Mammary epithelial cell (primary cell): ENCODE measurements around the gene ERN1.

Experiments
- EZH2 ChIP-seq: IDR thresholded peaks from 2 replicates; pipeline ENCODE4 v1.6.1; 2012; ENCODE audit warnings: low read length, inconsistent platforms, borderline replicate concordance
- TF ChIP-seq, protein P1 (sequence below), 2 donors: IDR thresholded peaks in 1 of 2; conservative IDR thresholded peaks in 1 of 2; 2 replicates each; pipeline ENCODE4 v1.5.1; 2011 to 2012; ENCODE audit warnings: inconsistent platforms in 2 of 2, low read length in 2 of 2, mild to moderate bottlenecking in 2 of 2, control low read depth in 1 of 2, low read depth in 1 of 2; ENCODE audit not compliant: insufficient read depth in 1 of 2; ENCODE audit errors: extremely low read depth in 1 of 2

- TF ChIP-seq EZH2, result no peak
- TF ChIP-seq, protein P1, sequence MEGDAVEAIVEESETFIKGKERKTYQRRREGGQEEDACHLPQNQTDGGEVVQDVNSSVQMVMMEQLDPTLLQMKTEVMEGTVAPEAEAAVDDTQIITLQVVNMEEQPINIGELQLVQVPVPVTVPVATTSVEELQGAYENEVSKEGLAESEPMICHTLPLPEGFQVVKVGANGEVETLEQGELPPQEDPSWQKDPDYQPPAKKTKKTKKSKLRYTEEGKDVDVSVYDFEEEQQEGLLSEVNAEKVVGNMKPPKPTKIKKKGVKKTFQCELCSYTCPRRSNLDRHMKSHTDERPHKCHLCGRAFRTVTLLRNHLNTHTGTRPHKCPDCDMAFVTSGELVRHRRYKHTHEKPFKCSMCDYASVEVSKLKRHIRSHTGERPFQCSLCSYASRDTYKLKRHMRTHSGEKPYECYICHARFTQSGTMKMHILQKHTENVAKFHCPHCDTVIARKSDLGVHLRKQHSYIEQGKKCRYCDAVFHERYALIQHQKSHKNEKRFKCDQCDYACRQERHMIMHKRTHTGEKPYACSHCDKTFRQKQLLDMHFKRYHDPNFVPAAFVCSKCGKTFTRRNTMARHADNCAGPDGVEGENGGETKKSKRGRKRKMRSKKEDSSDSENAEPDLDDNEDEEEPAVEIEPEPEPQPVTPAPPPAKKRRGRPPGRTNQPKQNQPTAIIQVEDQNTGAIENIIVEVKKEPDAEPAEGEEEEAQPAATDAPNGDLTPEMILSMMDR (conservative IDR thresholded peaks at IDR 0.05 in 1 of 2, IDR thresholded peaks at IDR 0.05 in 1 of 2; ENCODE audit: extremely low read depth in 1 of 2, insufficient read depth in 1 of 2, low read depth in 1 of 2, low read length in 2 of 2), result no peak
Measured at GRCh38 chr17:64135000-64135399, 5.1 kb upstream of the ERN1 start.
